ENCODE measurements around the gene SLC5A6. TPM values are rescaled to one million over a fixed set of nuclear protein-coding genes. Genes with fewer than 3 reads are reported as not detected.
"Not testable (repeated sequence)": the region's sequence is repeated elsewhere in the genome, so short reads cannot be mapped to it uniquely, and the experiment has no call there.

SLC5A6 gene
- total RNA-seq, 2 donors from 2014 or later = 40.7 to 42.0 TPM

GRCh38 chr2:27198068-27198467 is 14.0 kb downstream of the SLC5A6 start:
- peak overlapping the region in 1 of 2 donors; percentile 61 for H3K27ac Mint-ChIP-seq
- H3K36me3 Mint-ChIP-seq; ATAC-seq; DNase-seq (ENCODE audit: low spot score in 2 of 2); H3K9me3 Mint-ChIP-seq: not testable (repeated sequence)

GRCh38 chr2:27195799-27196198 is 16.3 kb downstream of the SLC5A6 start:
- not testable (repeated sequence) for H3K27ac Mint-ChIP-seq; H3K36me3 Mint-ChIP-seq; H3K9me3 Mint-ChIP-seq; ATAC-seq; DNase-seq (ENCODE audit: low spot score in 2 of 2)

GRCh38 chr2:27194538-27195354 is 17.3 kb downstream of the SLC5A6 start:
- H3K36me3 Mint-ChIP-seq = no peaks in the 10 kb centered on the region
- H3K9me3 Mint-ChIP-seq = no peaks in the 10 kb centered on the region
- DNase-seq (ENCODE audit: low spot score in 2 of 2) (no peak), ATAC-seq (no peak)
- H3K27ac Mint-ChIP-seq = no peak overlapping the region

- H3K36me3 Mint-ChIP-seq = no peaks in the 10 kb centered on the region
- DNase-seq (ENCODE audit: low spot score in 2 of 2) (peak in 1 of 2 donors; percentile 41), ATAC-seq (peak; percentile 69 to 84)
- H3K9me3 Mint-ChIP-seq = no peaks in the 10 kb centered on the region
- H3K27ac Mint-ChIP-seq = no peak overlapping the region
Observed at GRCh38 chr2:27191070-27191829, 20.8 kb downstream of the SLC5A6 start.

GRCh38 chr2:27189989-27190388 is 22.1 kb downstream of the SLC5A6 start:
- ATAC-seq (no peak), DNase-seq (ENCODE audit: low spot score in 2 of 2) (no peak)
- H3K27ac Mint-ChIP-seq = no peak overlapping the region
- H3K36me3 Mint-ChIP-seq = no peaks in the 10 kb centered on the region
- H3K9me3 Mint-ChIP-seq = no peaks in the 10 kb centered on the region

GRCh38 chr2:27186613-27187345 is 25.3 kb downstream of the SLC5A6 start:
- DNase-seq (ENCODE audit: low spot score in 2 of 2) (no peak), ATAC-seq (no peak)
- Mint-ChIP-seq H3K27ac (no peak overlapping the region), H3K36me3 (no peaks in the 10 kb centered on the region), H3K9me3 (no peaks in the 10 kb centered on the region)

GRCh38 chr2:27185331-27186026 is 26.6 kb downstream of the SLC5A6 start:
- no peaks in the 10 kb centered on the region for H3K9me3 Mint-ChIP-seq
- no peaks in the 10 kb centered on the region for H3K36me3 Mint-ChIP-seq
- no peak for ATAC-seq
- no peak for DNase-seq (ENCODE audit: low spot score in 2 of 2)
- no peak overlapping the region for H3K27ac Mint-ChIP-seq

GRCh38 chr2:27184115-27184514 is 28.0 kb downstream of the SLC5A6 start:
- Mint-ChIP-seq H3K36me3 (no peaks in the 10 kb centered on the region), H3K9me3 (no peaks in the 10 kb centered on the region), H3K27ac (no peak overlapping the region)
- no peak for ATAC-seq
- DNase-seq (ENCODE audit: low spot score in 2 of 2) = no peak

- DNase-seq (ENCODE audit: low spot score in 2 of 2) = no peak
- no peaks in the 10 kb centered on the region for H3K36me3 Mint-ChIP-seq
- no peak for ATAC-seq
- no peak overlapping the region for H3K27ac Mint-ChIP-seq
- H3K9me3 Mint-ChIP-seq = no peaks in the 10 kb centered on the region
Observed at GRCh38 chr2:27182346-27182745, 29.7 kb downstream of the SLC5A6 start.

GRCh38 chr2:27179344-27180000 is 32.6 kb downstream of the SLC5A6 start:
- H3K9me3 Mint-ChIP-seq = no peaks in the 10 kb centered on the region
- DNase-seq (ENCODE audit: low spot score in 2 of 2) = no peak
- H3K36me3 Mint-ChIP-seq = no peaks in the 10 kb centered on the region
- no peak overlapping the region for H3K27ac Mint-ChIP-seq
- ATAC-seq = no peak

- H3K27ac Mint-ChIP-seq = no peak overlapping the region
- no peaks in the 10 kb centered on the region for H3K9me3 Mint-ChIP-seq
- no peak for ATAC-seq
- H3K36me3 Mint-ChIP-seq = no peaks in the 10 kb centered on the region
- DNase-seq (ENCODE audit: low spot score in 2 of 2) = no peak
Observed at GRCh38 chr2:27178469-27178868, 33.6 kb downstream of the SLC5A6 start.

- no peak for ATAC-seq
- Mint-ChIP-seq H3K27ac (no peak overlapping the region), H3K9me3 (no peaks in the 10 kb centered on the region), H3K36me3 (no peaks in the 10 kb centered on the region)
- DNase-seq (ENCODE audit: low spot score in 2 of 2) = no peak
Observed at GRCh38 chr2:27177441-27178351, 34.4 kb downstream of the SLC5A6 start.

GRCh38 chr2:27175781-27176180 is 36.3 kb downstream of the SLC5A6 start:
- not testable (repeated sequence) for DNase-seq (ENCODE audit: low spot score in 2 of 2); ATAC-seq

GRCh38 chr2:27175330-27175729 is 36.7 kb downstream of the SLC5A6 start:
- ATAC-seq = no peak
- no peaks in the 10 kb centered on the region for H3K36me3 Mint-ChIP-seq
- no peak for DNase-seq (ENCODE audit: low spot score in 2 of 2)
- no peak overlapping the region for H3K27ac Mint-ChIP-seq
- H3K9me3 Mint-ChIP-seq = no peaks in the 10 kb centered on the region

More at GRCh38 chr2:27175781-27176180, 36.3 kb downstream of the SLC5A6 start:
- H3K9me3 Mint-ChIP-seq, H3K27ac Mint-ChIP-seq, H3K36me3 Mint-ChIP-seq: not testable (repeated sequence)

- no peak for DNase-seq (ENCODE audit: low spot score in 2 of 2)
- ATAC-seq = no peak
- Mint-ChIP-seq H3K36me3 (no peaks in the 10 kb centered on the region), H3K9me3 (no peaks in the 10 kb centered on the region), H3K27ac (no peak overlapping the region)
Observed at GRCh38 chr2:27174638-27175037, 37.4 kb downstream of the SLC5A6 start.

Data from activated naive CD4-positive, alpha-beta T cell treated with anti-CD3 and anti-CD28 coated beads, Interleukin-2, amount 50 U/mL, for 72 hours (primary cell).